K562 (cell line): Measurements from ENCODE around the gene TTBK1. TPM values are rescaled to one million over a fixed set of nuclear protein-coding genes. Genes with fewer than 3 reads are reported as not detected.

ENCODE experiments used
- ARID1B ChIP-seq: fragments of 450-650 bp; IDR thresholded peaks from 2 replicates; pipeline ENCODE4 v1.6.1; 2016; ENCODE audit warnings: antibody characterized with exemption, mild to moderate bottlenecking, inconsistent platforms
- BCL6 ChIP-seq: fragments of 250-450 bp; sonication (Bioruptor Pico); IDR thresholded peaks from 2 replicates; pipeline ENCODE4 v1.4.0; 2020
- ETV6 ChIP-seq, 3 experiments: fragments of 150-350 bp in 1 of 3; sonication (generic) in 1 of 3; formaldehyde crosslinking in 1 of 3; IDR thresholded peaks; 2 replicates each; pipeline versions ENCODE4 v1.6.1 to v1.8.0; 2014 to 2022; ENCODE audit warnings: borderline replicate concordance in 2 of 3, low read depth in 2 of 3, antibody characterized with exemption in 1 of 3, low read length in 1 of 3, mild to moderate bottlenecking in 1 of 3, missing genetic modification reagents in 1 of 3
- FOXP1 ChIP-seq: sonication (generic); formaldehyde crosslinking; IDR thresholded peaks from 2 replicates; pipeline ENCODE4 v1.8.0; 2022; ENCODE audit warnings: mild to moderate bottlenecking, missing genetic modification reagents
- GATAD2B ChIP-seq: fragments of 450-650 bp; IDR thresholded peaks from 2 replicates; pipeline ENCODE4 v1.6.1; 2017; ENCODE audit warnings: mild to moderate bottlenecking, borderline replicate concordance
- IRF1 ChIP-seq: sonication (generic); formaldehyde crosslinking; IDR thresholded peaks from 2 replicates; pipeline ENCODE4 v1.8.0; 2022; ENCODE audit warnings: missing genetic modification reagents, mild to moderate bottlenecking, borderline replicate concordance
- KAT7 ChIP-seq: sonication (generic); formaldehyde crosslinking; IDR thresholded peaks from 2 replicates; pipeline ENCODE4 v1.8.0; 2022; ENCODE audit warnings: missing genetic modification reagents, mild to moderate bottlenecking, borderline replicate concordance
- NR2C1 ChIP-seq, 2 experiments: fragments of 450-650 bp; IDR thresholded peaks; 2 replicates each; pipeline ENCODE4 v1.6.1; 2017; ENCODE audit warnings: mild to moderate bottlenecking in 2 of 2, antibody characterized with exemption in 1 of 2, inconsistent platforms in 1 of 2, missing compliant biosample characterization in 1 of 2, missing genetic modification characterization in 1 of 2
- NR2F6 ChIP-seq: fragments of 450-650 bp; formaldehyde crosslinking; IDR thresholded peaks from 2 replicates; pipeline ENCODE4 v1.4.0; 2020; ENCODE audit warnings: mild to moderate bottlenecking
- NR4A1 ChIP-seq, 2 experiments: fragments of 250-450 bp in 1 of 2; fragments of 450-650 bp in 1 of 2; sonication (Bioruptor Pico) in 1 of 2; IDR thresholded peaks; 2 replicates each; pipeline versions ENCODE4 v1.4.0 to v1.6.1; 2016 to 2020; ENCODE audit warnings: mild to moderate bottlenecking in 2 of 2, missing compliant biosample characterization in 1 of 2, missing genetic modification characterization in 1 of 2, moderate library complexity in 1 of 2
- PBX2 ChIP-seq, 2 experiments: IDR thresholded peaks in 1 of 2; conservative IDR thresholded peaks in 1 of 2; 2 replicates each; pipeline ENCODE4 v1.6.1; 2016; ENCODE audit warnings: low read depth in 2 of 2, mild to moderate bottlenecking in 1 of 2, missing compliant biosample characterization in 1 of 2, missing genetic modification characterization in 1 of 2, moderate library complexity in 1 of 2
- SIN3B ChIP-seq: fragments of 450-650 bp; IDR thresholded peaks from 2 replicates; pipeline ENCODE4 v1.6.1; 2017; ENCODE audit warnings: low read depth, mild to moderate bottlenecking, moderate library complexity
- SP2 ChIP-seq: IDR thresholded peaks from 2 replicates; pipeline ENCODE4 v1.6.1; 2011; ENCODE audit warnings: mild to moderate bottlenecking, low read depth, low read length, moderate library complexity; ENCODE audit not compliant: poor library complexity, severe bottlenecking; ENCODE audit errors: extremely low read depth
- USF2 ChIP-seq: sonication (generic); formaldehyde crosslinking; IDR thresholded peaks from 2 replicates; pipeline ENCODE4 v1.5.0; 2020; ENCODE audit warnings: missing genetic modification reagents
- ZFP91 ChIP-seq: sonication (generic); formaldehyde crosslinking; IDR thresholded peaks from 2 replicates; pipeline ENCODE4 v1.8.0; 2022; ENCODE audit warnings: mild to moderate bottlenecking, missing genetic modification reagents
- ZNF280B ChIP-seq: fragments of 250-450 bp; sonication (Bioruptor Pico); IDR thresholded peaks from 2 replicates; pipeline ENCODE4 v1.5.1; 2021; ENCODE audit warnings: mild to moderate bottlenecking
- ZNF75A ChIP-seq: fragments of 450-650 bp; formaldehyde crosslinking; IDR thresholded peaks from 2 replicates; pipeline ENCODE4 v1.4.0; 2020; ENCODE audit warnings: mild to moderate bottlenecking
- polyA plus RNA-seq, 8 experiments: library from polyadenylated mRNA; depleted of rRNA in 4 of 8; stranded (reverse) in 5 of 8; unstranded in 3 of 8; fragments of >200 nt; fragmentation: Nextera tagmentation in 2 of 8; fragmentation: Illumina TruSeq in 1 of 8; extraction: Ambion mirVana in 2 of 8; extraction: Trizol in 1 of 8; gene quantifications; 2 replicates each; pipeline versions ENCODE4 v1.2.1 to v1.2.3, GENCODE V29; 2011 to 2014; ENCODE audit warnings: inconsistent platforms in 1 of 8, missing spikeins in 1 of 8
- total RNA-seq, 7 experiments: library from RNA; depleted of rRNA in 6 of 7; stranded (reverse); fragments of >200 nt in 6 of 7; fragmentation: Illumina TruSeq in 2 of 7; extraction: Trizol in 2 of 7; gene quantifications; 2 replicates each; pipeline versions ENCODE4 v1.2.1 to v1.2.3, GENCODE V29; 2011 to 2021; ENCODE audit warnings: low replicate concordance in 1 of 7

The TTBK1 gene
- total and polyA plus RNA-seq, 9 of the 15 experiments (the other 6 are each of a cell fraction or from before 2014, with no cell fraction given) = not detected

GRCh38 chr6:43228951-43229802, 14.1 kb upstream of the TTBK1 start, which contains the start of gene DNPH1 (continued):
- no peak for TF ChIP-seq PBX2 (CRISPR knock-in tag; IDR thresholded peaks at IDR 0.05; ENCODE audit: low read depth)
- no peak for TF ChIP-seq PBX2 (tag; conservative IDR thresholded peaks at IDR 0.05; ENCODE audit: low read depth)
- no peak for TF ChIP-seq ZNF280B
- TF ChIP-seq ARID1B = no peak; the same call in 1 of the 2 replicates
- TF ChIP-seq SP2 = peak; percentile 5
- TF ChIP-seq SIN3B = peak; percentile 79
- peak; percentile 80; the same call in 1 of the 2 replicates for TF ChIP-seq GATAD2B
- peak; percentile 93 for TF ChIP-seq FOXP1 (CRISPR knock-in tag)
- TF ChIP-seq USF2 (CRISPR knock-in tag) = peak; percentile 96
- TF ChIP-seq KAT7 (CRISPR knock-in tag) = peak; percentile 98
- no peak for TF ChIP-seq IRF1 (CRISPR knock-in tag)
- TF ChIP-seq ZNF75A (CRISPR knock-in tag) = no peak
- no peak for TF ChIP-seq BCL6 (CRISPR knock-in tag)
- TF ChIP-seq NR2C1 (IDR thresholded peaks at IDR 0.05) = no peak
- no peak for TF ChIP-seq NR2C1 (tag; IDR thresholded peaks at IDR 0.05)
- no peak for TF ChIP-seq ZFP91 (CRISPR knock-in tag)
- no peak for TF ChIP-seq ETV6 (IDR thresholded peaks at IDR 0.05; ENCODE audit: borderline replicate concordance in 1 of 2, low read depth in 2 of 2, low read length in 1 of 2)
- 0 out of 2 replicates have a peak, but pooled peaks have one; percentile 95 for TF ChIP-seq ETV6 (CRISPR knock-in tag; IDR thresholded peaks at IDR 0.05; ENCODE audit: borderline replicate concordance)
- peak; percentile 70; the same call in 1 of the 2 replicates for TF ChIP-seq NR4A1 (CRISPR knock-in tag; IDR thresholded peaks at IDR 0.05)
- peak; percentile 92 for TF ChIP-seq NR4A1 (tag; IDR thresholded peaks at IDR 0.05)
- TF ChIP-seq NR2F6 = no peak; the same call in 1 of the 2 replicates
